ENCODE measurements around the gene CDH13. TPM values are rescaled to one million over a fixed set of nuclear protein-coding genes. Genes with fewer than 3 reads are reported as not detected.

The CDH13 gene
- total RNA-seq, 1 donor from 2014 or later, result 46.4 TPM

GRCh38 chr16:83513008-83513755, 886.4 kb downstream of the CDH13 start:
- Mint-ChIP-seq H3K9me3 (no peaks in the 10 kb centered on the region), H3K27me3 (no peaks in the 10 kb centered on the region), H3K27ac (no peak overlapping the region), H3K4me1 (ENCODE audit: unreplicated experiment) (no peaks in the 10 kb centered on the region), H3K36me3 (no peaks in the 10 kb centered on the region), H3K4me3 (no peak overlapping the region)
- TF ChIP-seq CTCF (conservative IDR thresholded peaks at IDR 0.05), result no peak
- no peak for DNase-seq (ENCODE audit: extremely low spot score, unreplicated experiment)

- DNase-seq (ENCODE audit: extremely low spot score, unreplicated experiment), result no peak
- Mint-ChIP-seq H3K27ac (no peak overlapping the region), H3K36me3 (no peaks in the 10 kb centered on the region), H3K4me3 (no peak overlapping the region), H3K9me3 (no peaks in the 10 kb centered on the region), H3K4me1 (ENCODE audit: unreplicated experiment) (no peaks in the 10 kb centered on the region), H3K27me3 (no peaks in the 10 kb centered on the region)
- TF ChIP-seq CTCF (conservative IDR thresholded peaks at IDR 0.05), result no peak
Observed at GRCh38 chr16:83515395-83515794, 888.6 kb downstream of the CDH13 start.

GRCh38 chr16:83516931-83517330, 890.2 kb downstream of the CDH13 start:
- DNase-seq (ENCODE audit: extremely low spot score, unreplicated experiment), result no peak
- Mint-ChIP-seq H3K27ac (no peak overlapping the region), H3K36me3 (no peaks in the 10 kb centered on the region), H3K4me3 (no peak overlapping the region), H3K9me3 (no peaks in the 10 kb centered on the region), H3K4me1 (ENCODE audit: unreplicated experiment) (no peaks in the 10 kb centered on the region), H3K27me3 (no peaks in the 10 kb centered on the region)
- no peak for TF ChIP-seq CTCF (conservative IDR thresholded peaks at IDR 0.05)

- TF ChIP-seq CTCF (conservative IDR thresholded peaks at IDR 0.05), result no peak
- DNase-seq (ENCODE audit: extremely low spot score, unreplicated experiment), result no peak
- H3K27me3 Mint-ChIP-seq, result no peaks in the 10 kb centered on the region
- H3K36me3 Mint-ChIP-seq, result no peaks in the 10 kb centered on the region
- H3K9me3 Mint-ChIP-seq, result no peaks in the 10 kb centered on the region
- H3K27ac Mint-ChIP-seq, result no peak overlapping the region
- no peak overlapping the region for H3K4me3 Mint-ChIP-seq
- no peaks in the 10 kb centered on the region for H3K4me1 Mint-ChIP-seq (ENCODE audit: unreplicated experiment)
Observed at GRCh38 chr16:83517398-83517797, 890.6 kb downstream of the CDH13 start.

- H3K4me1 Mint-ChIP-seq (ENCODE audit: unreplicated experiment), result no peaks in the 10 kb centered on the region
- H3K27ac Mint-ChIP-seq, result no peak overlapping the region
- no peak overlapping the region for H3K4me3 Mint-ChIP-seq
- no peak for DNase-seq (ENCODE audit: extremely low spot score, unreplicated experiment)
- H3K36me3 Mint-ChIP-seq, result no peaks in the 10 kb centered on the region
- H3K9me3 Mint-ChIP-seq, result no peaks in the 10 kb centered on the region
- H3K27me3 Mint-ChIP-seq, result no peaks in the 10 kb centered on the region
- no peak for TF ChIP-seq CTCF (conservative IDR thresholded peaks at IDR 0.05)
Observed at GRCh38 chr16:83520596-83520995, 893.8 kb downstream of the CDH13 start.
